Prostate gland (tissue), 2 donors: ENCODE measurements around the gene ACCS. TPM values are rescaled to one million over a fixed set of nuclear protein-coding genes. Genes with fewer than 3 reads are reported as not detected.

ENCODE experiments used
- DNase-seq: peaks from one replicate; pipeline ENCODE4 v3.0.0-alpha.2; 2019; ENCODE audit warnings: low spot score
- H3K27ac ChIP-seq, 2 donors: fragments of 200-600 bp; sonication (generic); 2 replicates each; pipeline ENCODE4 v1.5.1; 2017 to 2019
- H3K27me3 ChIP-seq: fragments of 200-600 bp; sonication (generic); replicated peaks from 2 replicates; pipeline ENCODE4 v1.5.1; 2019; ENCODE audit not compliant: insufficient read depth
- H3K36me3 ChIP-seq, 2 donors: fragments of 200-600 bp; sonication (generic); 1 replicate in 1 of 2; 2 replicates in 1 of 2; pipeline versions ENCODE4 v1.5.1 to v1.8.1; 2017 to 2019
- H3K4me1 ChIP-seq: fragments of 200-600 bp; sonication (generic); replicated peaks from 2 replicates; pipeline ENCODE4 v1.5.1; 2019
- H3K4me3 ChIP-seq, 2 donors: fragments of 200-600 bp; sonication (generic); 2 replicates each; pipeline ENCODE4 v1.5.1; 2017 to 2019
- H3K9me3 ChIP-seq: fragments of 200-600 bp; sonication (generic); 2 replicates; pipeline ENCODE4 v1.5.1; 2017
- POLR2A ChIP-seq: fragments of 450-650 bp; IDR thresholded peaks from one replicate; pipeline ENCODE4 v1.6.1; 2016; ENCODE audit warnings: antibody characterized with exemption, mild to moderate bottlenecking
- POLR2AphosphoS5 ChIP-seq: sonication (generic); formaldehyde crosslinking; IDR thresholded peaks from one replicate; pipeline ENCODE4 v1.6.1; 2017; ENCODE audit warnings: antibody characterized with exemption
- WGBS: methylation state at CpG from one replicate; pipeline ENCODE4 v1.1.5; 2018; 5-methylcytosine and 5-hydroxymethylcytosine counted together
- intact Hi-C: fragments of 100-400 bp; cut with DNase I; formaldehyde crosslinking; loops from one replicate; pipeline ENCODE4 v1.14.2; 2022
- total RNA-seq, 2 donors: library from RNA; depleted of rRNA; stranded (reverse); fragments of >200 nt; gene quantifications; one replicate each; pipeline ENCODE4 v1.1.0, GENCODE V29; 2016
- TF ChIP-seq, protein P1 (sequence below), 4 experiments: fragments of 200-600 bp in 2 of 4; fragments of 450-650 bp in 2 of 4; sonication (generic) in 2 of 4; IDR thresholded peaks; 1 replicate in 3 of 4; 2 replicates in 1 of 4; pipeline ENCODE4 v1.5.1; 2016 to 2019; ENCODE audit warnings: antibody characterized with exemption in 4 of 4, mild to moderate bottlenecking in 2 of 4, moderate library complexity in 2 of 4

ACCS gene
- total RNA-seq, 2 donors from 2014 or later, result 18.2 to 31.8 TPM

DNA sequence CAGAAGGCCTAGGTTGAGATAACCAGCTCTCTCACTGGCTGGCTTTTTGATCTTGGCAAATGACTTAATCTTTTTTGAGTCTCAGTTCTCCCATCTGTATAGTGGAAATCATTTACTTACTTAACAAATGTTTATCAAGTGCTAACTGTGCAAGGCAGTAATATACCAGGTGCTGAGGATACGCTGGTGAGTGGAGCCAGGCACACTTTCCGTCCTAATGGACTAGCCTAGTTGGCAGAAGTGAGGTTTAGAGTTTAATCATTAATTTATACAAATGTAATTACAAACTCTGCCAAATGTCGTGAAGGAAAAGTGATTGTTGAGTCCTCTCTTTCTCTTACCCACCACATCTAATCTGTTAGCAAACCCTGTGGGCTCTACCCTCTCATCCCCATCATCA lies 62.7 kb downstream of the ACCS start:
- H3K36me3 ChIP-seq, result no peaks in the 10 kb centered on the region
- 78% methylated on average over 3 of the region's 3 CpGs for WGBS

DNA sequence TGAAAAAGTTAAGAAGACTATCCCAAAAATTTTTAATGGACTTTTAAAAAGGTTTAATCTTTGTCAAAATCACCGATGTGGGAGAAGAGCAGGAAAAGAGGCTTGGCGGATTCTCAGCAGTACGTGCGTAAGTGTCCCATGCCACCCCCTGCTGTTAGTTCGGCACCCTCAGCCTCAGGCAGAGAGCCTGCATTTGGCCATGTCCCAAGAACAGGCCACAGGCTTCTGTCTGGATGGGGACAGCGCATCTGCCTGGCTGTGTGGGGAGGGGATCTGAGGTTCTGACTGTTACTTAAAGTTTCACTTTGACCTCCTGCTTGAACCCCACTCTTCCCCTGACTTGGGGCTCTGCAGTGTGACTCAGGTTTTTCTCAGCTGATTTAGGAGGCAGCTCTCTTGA lies 64.7 kb downstream of the ACCS start:
- no peak overlapping the region for H3K27ac ChIP-seq
- no peak for DNase-seq
- no peak overlapping the region for H3K4me3 ChIP-seq
- no peaks in the 10 kb centered on the region for H3K4me1 ChIP-seq
- WGBS, result 74% methylated on average over 6 of the region's 6 CpGs
- H3K27me3 ChIP-seq, result no peaks in the 10 kb centered on the region
- no peaks in the 10 kb centered on the region for H3K36me3 ChIP-seq
- intact Hi-C loops, result loop anchor here (5.0 kb wide), 1 partner anchor 407 kb away; no protein-coding TSS in a partner anchor
- no peaks in the 10 kb centered on the region for H3K9me3 ChIP-seq
- TF ChIP-seq, protein P1, sequence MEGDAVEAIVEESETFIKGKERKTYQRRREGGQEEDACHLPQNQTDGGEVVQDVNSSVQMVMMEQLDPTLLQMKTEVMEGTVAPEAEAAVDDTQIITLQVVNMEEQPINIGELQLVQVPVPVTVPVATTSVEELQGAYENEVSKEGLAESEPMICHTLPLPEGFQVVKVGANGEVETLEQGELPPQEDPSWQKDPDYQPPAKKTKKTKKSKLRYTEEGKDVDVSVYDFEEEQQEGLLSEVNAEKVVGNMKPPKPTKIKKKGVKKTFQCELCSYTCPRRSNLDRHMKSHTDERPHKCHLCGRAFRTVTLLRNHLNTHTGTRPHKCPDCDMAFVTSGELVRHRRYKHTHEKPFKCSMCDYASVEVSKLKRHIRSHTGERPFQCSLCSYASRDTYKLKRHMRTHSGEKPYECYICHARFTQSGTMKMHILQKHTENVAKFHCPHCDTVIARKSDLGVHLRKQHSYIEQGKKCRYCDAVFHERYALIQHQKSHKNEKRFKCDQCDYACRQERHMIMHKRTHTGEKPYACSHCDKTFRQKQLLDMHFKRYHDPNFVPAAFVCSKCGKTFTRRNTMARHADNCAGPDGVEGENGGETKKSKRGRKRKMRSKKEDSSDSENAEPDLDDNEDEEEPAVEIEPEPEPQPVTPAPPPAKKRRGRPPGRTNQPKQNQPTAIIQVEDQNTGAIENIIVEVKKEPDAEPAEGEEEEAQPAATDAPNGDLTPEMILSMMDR (IDR thresholded peaks at IDR 0.05), result no peak
- TF ChIP-seq POLR2A (no peak), POLR2AphosphoS5 (no peak)

More for the DNA sequence above, 62.7 kb downstream of the ACCS start:
- Histone ChIP-seq H3K9me3 (no peaks in the 10 kb centered on the region), H3K27me3 (no peaks in the 10 kb centered on the region), H3K4me1 (no peaks in the 10 kb centered on the region), H3K4me3 (no peak overlapping the region), H3K27ac (no peak overlapping the region)
- DNase-seq, result no peak
- intact Hi-C loops, result no loop called here
- TF ChIP-seq, protein P1 (IDR thresholded peaks at IDR 0.05), result no peak
- TF ChIP-seq POLR2A (no peak), POLR2AphosphoS5 (no peak)

DNA sequence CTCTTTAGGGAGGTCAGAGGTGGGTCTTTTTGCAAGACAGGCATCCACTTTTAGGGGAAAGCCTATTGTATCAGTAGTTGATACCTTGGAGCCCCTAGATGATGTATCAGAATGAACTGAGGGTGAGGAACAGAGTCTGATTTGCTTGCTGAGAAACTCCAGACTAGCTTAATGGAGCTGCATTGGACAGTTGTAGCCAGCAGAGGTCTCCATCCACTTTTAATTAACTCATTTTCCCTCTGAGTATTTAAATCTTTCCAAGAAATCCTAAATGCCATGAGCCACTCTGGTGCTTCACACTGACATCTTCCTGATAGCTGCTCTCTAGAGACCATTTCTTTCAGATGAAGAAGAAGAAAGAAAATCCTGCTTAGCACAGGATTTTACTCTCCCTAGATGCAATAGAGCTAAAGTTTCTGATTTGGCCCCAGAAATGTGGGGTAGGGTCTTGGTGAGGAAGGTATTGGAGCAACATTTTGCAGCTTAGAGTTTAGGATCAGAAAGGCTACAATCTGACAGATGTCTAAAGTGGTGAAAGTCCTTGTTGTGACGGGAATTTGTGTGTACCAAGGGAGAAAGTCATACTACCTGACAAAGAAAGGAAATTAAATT lies 67.4 kb downstream of the ACCS start:
- TF ChIP-seq POLR2A (no peak), POLR2AphosphoS5 (no peak)
- TF ChIP-seq, protein P1 (IDR thresholded peaks at IDR 0.05), result peak in 3 of 4 experiments; percentile 45 to 63 (median 57)
- Histone ChIP-seq H3K4me3 (no peak overlapping the region), H3K4me1 (no peaks in the 10 kb centered on the region), H3K9me3 (no peaks in the 10 kb centered on the region), H3K27me3 (no peaks in the 10 kb centered on the region), H3K27ac (no peak overlapping the region), H3K36me3 (no peaks in the 10 kb centered on the region)
- WGBS, result 71% methylated on average over 1 of the region's 1 CpG
- intact Hi-C loops, result loop anchor here (5.0 kb wide), 1 partner anchor 404 kb away; no protein-coding TSS in a partner anchor
- DNase-seq, result no peak

Other genes with a start within 250 kb of the ACCS start
- gene ALKBH3, start 185.4 kb upstream of the ACCS start, total RNA-seq, result 10 to 100 TPM; 37.6 to 55.7 TPM
- 100 to 1,000 TPM in 1 of 2 donors, 10 to 100 TPM in 1; 21.4 to 268 TPM for gene C11orf96, start 123.6 kb upstream of the ACCS start, total RNA-seq
- gene ACCSL, start 18.3 kb upstream of the ACCS start, total RNA-seq, result not detected
- gene EXT2, start 29.4 kb downstream of the ACCS start, total RNA-seq, result 10 to 100 TPM; 76.5 to 96.7 TPM
- under 1 TPM; 0.17 to 0.36 TPM for gene ALX4, start 243.9 kb downstream of the ACCS start, total RNA-seq